ENCODE data around the gene ICE1. TPM values are rescaled to one million over a fixed set of nuclear protein-coding genes. Genes with fewer than 3 reads are reported as not detected.

ICE1 gene
- total RNA-seq, 1 donor from 2014 or later, result 34.6 TPM

- ATAC-seq (no peak), DNase-seq (ENCODE audit: low spot score) (no peak)
- intact Hi-C loops (cut with DNase I), result no loop called here
These were observed 99.0 kb downstream of the ICE1 start for GRCh38 chr5:5521478-5521877.

GRCh38 chr5:5522336-5522735 lies 99.9 kb downstream of the ICE1 start:
- DNase-seq (ENCODE audit: low spot score) (no peak), ATAC-seq (no peak)

GRCh38 chr5:5523066-5523505 lies 100.6 kb downstream of the ICE1 start:
- DNase-seq (ENCODE audit: low spot score) (no peak), ATAC-seq (no peak)
- intact Hi-C loops (cut with DNase I), result no loop called here

More at GRCh38 chr5:5522336-5522735, 99.9 kb downstream of the ICE1 start:
- intact Hi-C loops (cut with DNase I), result no loop called here

GRCh38 chr5:5524327-5524726 lies 101.8 kb downstream of the ICE1 start:
- no peak for ATAC-seq
- DNase-seq (ENCODE audit: low spot score), result no peak
- intact Hi-C loops (cut with DNase I), result no loop called here

GRCh38 chr5:5531371-5531770 lies 108.9 kb downstream of the ICE1 start:
- intact Hi-C loops (cut with DNase I), result no loop called here

DNA sequence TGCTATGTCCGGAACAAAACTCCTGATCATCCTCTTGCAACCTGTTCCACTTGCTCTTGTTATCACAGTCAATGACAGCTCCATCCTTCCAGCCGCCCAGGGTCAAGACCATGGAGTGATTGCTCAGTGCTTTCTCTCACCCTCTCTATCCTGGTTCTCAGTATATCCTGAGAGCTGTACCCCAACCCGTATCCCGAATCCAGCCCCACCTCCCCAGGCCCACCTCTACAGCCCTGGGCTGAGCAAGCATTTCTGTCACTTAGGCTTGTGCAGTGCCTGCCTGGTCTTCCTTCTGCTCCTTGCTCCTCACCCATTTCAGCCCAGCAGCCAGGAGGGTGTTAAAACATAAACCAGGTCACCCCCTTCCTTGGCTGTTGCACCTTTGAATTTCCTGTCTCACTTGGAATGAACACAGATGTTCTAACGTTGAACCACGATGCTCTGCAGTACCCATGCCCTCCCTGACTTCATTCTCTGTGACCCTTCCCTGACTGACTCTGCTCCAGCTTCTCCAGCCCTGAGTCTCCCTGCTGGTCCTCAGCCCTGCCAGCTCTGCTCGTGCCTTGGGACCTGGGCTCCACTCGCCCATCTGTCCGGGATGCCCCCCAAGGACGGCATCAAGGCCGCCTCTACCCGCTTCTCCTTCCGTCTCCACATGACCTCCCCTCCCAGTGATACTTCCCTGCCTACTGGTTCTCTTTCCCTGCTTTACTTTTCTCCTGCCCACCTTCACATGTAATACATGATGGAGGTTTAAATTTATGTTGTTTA lies 110.0 kb downstream of the ICE1 start:
- no peak for DNase-seq (ENCODE audit: low spot score)
- no peak for ATAC-seq

More at GRCh38 chr5:5531371-5531770, 108.9 kb downstream of the ICE1 start:
- DNase-seq (ENCODE audit: low spot score) (no peak), ATAC-seq (no peak)

DNA sequence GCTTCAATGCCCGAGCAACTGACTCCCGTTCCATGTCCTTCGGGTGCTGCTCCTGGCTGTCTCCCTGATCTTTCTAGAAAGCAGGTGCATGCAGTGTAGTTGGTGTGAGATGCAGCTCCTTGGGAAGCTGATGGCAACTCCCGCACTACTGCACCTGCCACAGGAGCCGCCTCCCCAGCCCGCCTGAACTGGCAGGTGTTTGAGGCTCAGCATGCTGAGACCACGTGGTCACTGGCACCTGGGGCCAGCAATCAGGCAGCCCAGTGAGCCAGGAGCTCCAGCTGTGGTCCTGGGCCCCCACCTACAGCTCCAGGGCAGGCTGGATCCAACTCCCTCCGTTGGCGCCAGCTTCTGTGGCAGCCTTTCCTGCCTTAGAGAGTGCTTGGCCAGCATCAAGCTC lies 111.5 kb downstream of the ICE1 start:
- intact Hi-C loops (cut with DNase I), result no loop called here
- ATAC-seq (no peak), DNase-seq (ENCODE audit: low spot score) (no peak)

More for the DNA sequence above, 110.0 kb downstream of the ICE1 start:
- intact Hi-C loops (cut with DNase I), result no loop called here

DNA sequence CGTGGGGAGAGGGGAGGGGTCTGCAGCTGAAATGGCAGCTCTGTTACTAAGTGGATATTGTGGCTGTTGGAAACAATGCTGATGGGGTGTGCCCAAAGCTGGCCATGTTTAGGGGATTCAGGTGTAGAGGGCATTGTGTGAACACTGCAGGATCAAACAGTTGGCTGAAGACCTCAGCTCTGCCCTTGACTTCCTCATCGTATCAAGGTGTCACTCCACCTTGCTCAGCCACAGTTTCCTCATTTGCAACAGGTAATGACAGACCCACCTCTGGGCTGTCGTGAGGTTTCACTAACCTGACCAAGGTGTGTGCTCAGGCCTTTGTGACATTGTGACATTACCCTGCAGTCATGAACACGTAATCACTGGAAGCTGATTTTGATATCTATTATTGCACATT lies 111.9 kb downstream of the ICE1 start:
- ATAC-seq, result no peak
- no peak for DNase-seq (ENCODE audit: low spot score)
- intact Hi-C loops (cut with DNase I), result no loop called here

- intact Hi-C loops (cut with DNase I), result no loop called here
- ATAC-seq (no peak), DNase-seq (ENCODE audit: low spot score) (no peak)
These were observed 114.4 kb downstream of the ICE1 start for GRCh38 chr5:5536871-5537270.

DNA sequence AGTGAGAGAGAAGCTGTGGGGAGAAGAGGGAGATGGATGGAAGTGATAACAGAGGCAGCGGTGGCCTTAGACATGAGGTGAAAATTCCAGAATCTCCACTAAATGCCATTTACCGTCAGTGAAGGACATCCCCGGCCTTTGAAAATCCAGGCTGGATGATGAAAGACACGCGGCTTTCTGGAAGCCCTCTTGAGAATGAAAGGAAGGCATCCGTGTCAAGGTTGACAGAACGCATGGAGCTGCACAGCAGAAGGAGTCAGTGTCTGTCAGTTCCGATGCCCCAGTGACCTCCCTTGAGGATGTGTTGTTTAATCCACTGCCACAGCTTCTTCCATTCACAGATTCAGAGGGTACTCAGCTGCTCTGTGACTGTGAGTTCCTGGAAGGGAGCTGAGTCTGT lies 114.9 kb downstream of the ICE1 start:
- DNase-seq (ENCODE audit: low spot score), result no peak
- intact Hi-C loops (cut with DNase I), result no loop called here
- ATAC-seq, result no peak

- ATAC-seq (no peak), DNase-seq (ENCODE audit: low spot score) (no peak)
- intact Hi-C loops (cut with DNase I), result no loop called here
These were observed 117.1 kb downstream of the ICE1 start for GRCh38 chr5:5539590-5539989.
